Heart left ventricle (tissue), 13 donors: ENCODE data around the gene ERLEC1.

ENCODE experiments used
- CTCF ChIP-seq, 12 donors: fragments of 200-600 bp; sonication (generic) in 4 of 12; IDR thresholded peaks; one replicate each; pipeline versions ENCODE4 v1.5.0 to v1.8.0; 2018 to 2022; ENCODE audit warnings: antibody characterized with exemption in 12 of 12, mild to moderate bottlenecking in 5 of 12
- POLR2A ChIP-seq, 2 donors: fragments of 450-650 bp; IDR thresholded peaks; one replicate each; pipeline ENCODE4 v1.6.1; 2017; ENCODE audit warnings: antibody characterized with exemption in 2 of 2, mild to moderate bottlenecking in 2 of 2, moderate library complexity in 2 of 2
- donor health status: ischemic (EF 13 %, LVEDD 7.1; RV severe dilation, severe dysfunction).
- donor health status: DM: no; HTN: yes; CAD: no.
- donor health status: DM: no; HTN: no; CAD: no.
- donor health status: ischemic (EF 25% LVEDD 6.9; RV normal size, moderate dysfunction).
- donor health status: ischemic (EF 25% LVEDD 5.7; RV mildly dilated, moderate dysfunction).
- donor health status: ischemic (EF 35%, LVEDD 5.7; RV mildly dilated, moderate dysfunction).
- donor health status: nonischemic (EF 11% LVEDD 7.7; RV severe dilation, severe dysfunction).
- donor health status: DM: yes; HTN: yes; CAD: no.
- donor health status: PGD.
- donor health status: ischemic (EF 29% LVEDD 5.4; RV normal size, mild dysfunction).
- donor health status: nonischemic (EF 23%, LVEDD 6.1; RV moderate dilation, normal function).

- TF ChIP-seq CTCF (IDR thresholded peaks at IDR 0.05) (no peak), POLR2A (IDR thresholded peaks at IDR 0.05) (no peak)
These were observed 49.8 kb upstream of the ERLEC1 start for GRCh38 chr2:53737091-53737490.
